Left lung (tissue), 10 donors: Measurements from ENCODE around the gene AIG1. TPM values are rescaled to one million over a fixed set of nuclear protein-coding genes. Genes with fewer than 3 reads are reported as not detected.
"Not testable (repeated sequence)": the region's sequence is repeated elsewhere in the genome, so short reads cannot be mapped to it uniquely, and the experiment has no call there.

Experiments
- ATAC-seq: fragments of 200-7000 bp; cut with Tn5 transposase; one replicate; pipeline ENCODE4 v1.9.1; 2020; ENCODE audit warnings: moderate library complexity
- DNase-seq, 4 donors: peaks; one replicate each; pipeline ENCODE4 v3.0.0-alpha.2; 2013 to 2020
- H3K27ac ChIP-seq, 2 donors: fragments of 200-600 bp; sonication (generic) in 1 of 2; one replicate each; pipeline versions ENCODE4 v1.5.0 to v1.8.0; 2020 to 2021
- H3K27me3 ChIP-seq, 2 donors: fragments of 200-600 bp; sonication (generic) in 1 of 2; one replicate each; pipeline versions ENCODE4 v1.5.0 to v1.8.0; 2020 to 2021
- H3K36me3 ChIP-seq, 2 donors: fragments of 200-600 bp; sonication (generic) in 1 of 2; one replicate each; pipeline versions ENCODE4 v1.5.0 to v1.8.0; 2020 to 2021
- H3K4me1 ChIP-seq, 2 donors: fragments of 200-600 bp; one replicate each; pipeline ENCODE4 v1.8.0; 2021
- H3K4me3 ChIP-seq, 2 donors: fragments of 200-600 bp; sonication (generic) in 1 of 2; one replicate each; pipeline versions ENCODE4 v1.5.0 to v1.8.0; 2020 to 2021; ENCODE audit warnings: mild to moderate bottlenecking in 1 of 2
- H3K9me3 ChIP-seq, 2 donors: fragments of 200-600 bp; sonication (generic) in 1 of 2; one replicate each; pipeline versions ENCODE4 v1.5.0 to v1.8.0; 2020 to 2021
- CTCF ChIP-seq, 2 donors: fragments of 200-600 bp; sonication (generic) in 1 of 2; IDR thresholded peaks; one replicate each; pipeline versions ENCODE4 v1.5.0 to v1.8.0; 2021; ENCODE audit warnings: antibody characterized with exemption in 2 of 2
- intact Hi-C, 2 donors: fragments of 100-400 bp; cut with DNase I; formaldehyde crosslinking; loops; one replicate each; pipeline versions ENCODE4 v1.11.2 to v1.14.2; 2022
- polyA plus RNA-seq, 6 donors: library from polyadenylated mRNA; unstranded; fragments of 120-200 nt; gene quantifications; one replicate each; pipeline ENCODE4 v1.2.1, GENCODE V29; 2013; ENCODE audit not compliant: insufficient read length in 6 of 6
- total RNA-seq, 2 donors: library from RNA; stranded (reverse); fragmentation: NEBNext Ultra II Directional; extraction: Animal tissue kit (Norgen Biotek cat#: 25700); gene quantifications; one replicate each; pipeline ENCODE4 v1.2.1, GENCODE V29; 2021
- donor health status: DM: no; HTN: yes; CAD: no.
- donor health status: DM: no; HTN: no; CAD: no.

The AIG1 gene
- total and polyA plus RNA-seq, 8 donors, result 34.7 to 45.4 (median 36.8) TPM

GRCh38 chr6:143241911-143242310 lies 181.2 kb downstream of the AIG1 start:
- no peak for TF ChIP-seq CTCF (IDR thresholded peaks at IDR 0.05)
- no peak for DNase-seq
- intact Hi-C loops, result no loop called here
- ATAC-seq, result no peak
- Histone ChIP-seq H3K4me1 (no peaks in the 10 kb centered on the region), H3K4me3 (no peak overlapping the region), H3K27me3 (no peaks in the 10 kb centered on the region), H3K27ac (no peak overlapping the region), H3K9me3 (no peaks in the 10 kb centered on the region), H3K36me3 (no peaks in the 10 kb centered on the region)

- H3K36me3 ChIP-seq, result no peaks in the 10 kb centered on the region
- ATAC-seq (no peak), DNase-seq (no peak)
- no peaks in the 10 kb centered on the region for H3K27me3 ChIP-seq
- H3K9me3 ChIP-seq, result no peaks in the 10 kb centered on the region
- intact Hi-C loops, result no loop called here
- no peak overlapping the region for H3K27ac ChIP-seq
- no peaks in the 10 kb centered on the region for H3K4me1 ChIP-seq
- H3K4me3 ChIP-seq, result no peak overlapping the region
- no peak for TF ChIP-seq CTCF (IDR thresholded peaks at IDR 0.05)
Measured at GRCh38 chr6:143243786-143244185, 183.1 kb downstream of the AIG1 start.

- H3K9me3 ChIP-seq, result no peaks in the 10 kb centered on the region
- no peak overlapping the region for H3K4me3 ChIP-seq
- DNase-seq, result no peak
- ATAC-seq, result no peak
- H3K27ac ChIP-seq, result no peak overlapping the region
- no peak for TF ChIP-seq CTCF (IDR thresholded peaks at IDR 0.05)
- H3K36me3 ChIP-seq, result no peaks in the 10 kb centered on the region
- intact Hi-C loops, result no loop called here
- no peaks in the 10 kb centered on the region for H3K4me1 ChIP-seq
- H3K27me3 ChIP-seq, result no peaks in the 10 kb centered on the region
Measured at GRCh38 chr6:143245656-143246055, 185.0 kb downstream of the AIG1 start.

GRCh38 chr6:143246166-143246775 lies 185.6 kb downstream of the AIG1 start:
- intact Hi-C loops, H3K4me1 ChIP-seq, H3K27ac ChIP-seq, ATAC-seq, H3K4me3 ChIP-seq, H3K36me3 ChIP-seq, H3K9me3 ChIP-seq, DNase-seq, H3K27me3 ChIP-seq: not testable (repeated sequence)

- Histone ChIP-seq H3K36me3 (no peaks in the 10 kb centered on the region), H3K27me3 (no peaks in the 10 kb centered on the region), H3K4me1 (no peaks in the 10 kb centered on the region), H3K27ac (no peak overlapping the region), H3K9me3 (no peaks in the 10 kb centered on the region), H3K4me3 (no peak overlapping the region)
- intact Hi-C loops, result no loop called here
- DNase-seq (no peak), ATAC-seq (no peak)
- TF ChIP-seq CTCF (IDR thresholded peaks at IDR 0.05), result no peak
Measured at GRCh38 chr6:143247586-143247985, 186.9 kb downstream of the AIG1 start.

GRCh38 chr6:143248359-143248758 lies 187.7 kb downstream of the AIG1 start:
- no peaks in the 10 kb centered on the region for H3K36me3 ChIP-seq
- no peaks in the 10 kb centered on the region for H3K27me3 ChIP-seq
- DNase-seq (no peak), ATAC-seq (no peak)
- H3K27ac ChIP-seq, result no peak overlapping the region
- TF ChIP-seq CTCF (IDR thresholded peaks at IDR 0.05), result no peak
- no peaks in the 10 kb centered on the region for H3K9me3 ChIP-seq
- H3K4me3 ChIP-seq, result no peak overlapping the region
- intact Hi-C loops, result no loop called here
- peaks cover 0 to 3% of the 10 kb centered on the region in 2 donors for H3K4me1 ChIP-seq
